Activated CD8-positive, alpha-beta T cell treated with anti-CD3 and anti-CD28 coated beads for 36 hours (primary cell): ENCODE data around the gene USP35. TPM values are rescaled to one million over a fixed set of nuclear protein-coding genes. Genes with fewer than 3 reads are reported as not detected.

Experiments used
- ATAC-seq: fragments of 200-7000 bp; cut with Tn5 transposase; one replicate; pipeline ENCODE4 v1.10.0; 2021; ENCODE audit warnings: mild to moderate bottlenecking, moderate library complexity
- CTCF ChIA-PET: fragments of 350-600 bp; sonication (Branson Sonifier 250); formaldehyde crosslinking; loops from one replicate; lab custom pipeline; 2021; ENCODE audit warnings: antibody characterized with exemption; lab: Charles Lee
- POLR2A ChIA-PET: fragments of 350-600 bp; sonication (Branson Sonifier 250); formaldehyde crosslinking; loops from one replicate; lab custom pipeline; 2021; ENCODE audit warnings: antibody characterized with exemption; lab: Charles Lee
- DNase-seq: peaks from one replicate; pipeline ENCODE4 v3.0.0-alpha.2; 2020
- H3K27ac Mint-ChIP-seq: one replicate; pipeline ENCODE4 v1.8.0; 2021; ENCODE audit warnings: mild to moderate bottlenecking, mixed read lengths
- H3K27me3 Mint-ChIP-seq: one replicate; pipeline ENCODE4 v1.8.0; 2021; ENCODE audit warnings: mixed read lengths
- H3K36me3 Mint-ChIP-seq: one replicate; pipeline ENCODE4 v1.8.0; 2021; ENCODE audit warnings: low read depth, mixed read lengths
- H3K4me1 Mint-ChIP-seq: one replicate; pipeline ENCODE4 v1.8.0; 2021; ENCODE audit warnings: low read depth, mixed read lengths
- H3K4me3 Mint-ChIP-seq: one replicate; pipeline ENCODE4 v1.8.0; 2021; ENCODE audit warnings: mild to moderate bottlenecking, moderate library complexity, mixed read lengths
- H3K9me3 Mint-ChIP-seq: one replicate; pipeline ENCODE4 v1.8.0; 2021; ENCODE audit warnings: mixed read lengths
- CTCF ChIP-seq: fragments of 200-600 bp; IDR thresholded peaks from one replicate; pipeline ENCODE4 v1.8.0; 2022; ENCODE audit warnings: antibody characterized with exemption, mild to moderate bottlenecking
- intact Hi-C: fragments of 100-400 bp; cut with micrococcal nuclease; formaldehyde crosslinking; loops from one replicate; pipeline ENCODE4 v1.10.0; 2022
- total RNA-seq, 2 experiments: library from RNA; stranded (reverse); gene quantifications; one replicate each; pipeline ENCODE4 v1.2.3, GENCODE V29; 2021

Gene USP35
- 1 to 10 TPM; 6.8 to 7.7 TPM for total RNA-seq

DNA sequence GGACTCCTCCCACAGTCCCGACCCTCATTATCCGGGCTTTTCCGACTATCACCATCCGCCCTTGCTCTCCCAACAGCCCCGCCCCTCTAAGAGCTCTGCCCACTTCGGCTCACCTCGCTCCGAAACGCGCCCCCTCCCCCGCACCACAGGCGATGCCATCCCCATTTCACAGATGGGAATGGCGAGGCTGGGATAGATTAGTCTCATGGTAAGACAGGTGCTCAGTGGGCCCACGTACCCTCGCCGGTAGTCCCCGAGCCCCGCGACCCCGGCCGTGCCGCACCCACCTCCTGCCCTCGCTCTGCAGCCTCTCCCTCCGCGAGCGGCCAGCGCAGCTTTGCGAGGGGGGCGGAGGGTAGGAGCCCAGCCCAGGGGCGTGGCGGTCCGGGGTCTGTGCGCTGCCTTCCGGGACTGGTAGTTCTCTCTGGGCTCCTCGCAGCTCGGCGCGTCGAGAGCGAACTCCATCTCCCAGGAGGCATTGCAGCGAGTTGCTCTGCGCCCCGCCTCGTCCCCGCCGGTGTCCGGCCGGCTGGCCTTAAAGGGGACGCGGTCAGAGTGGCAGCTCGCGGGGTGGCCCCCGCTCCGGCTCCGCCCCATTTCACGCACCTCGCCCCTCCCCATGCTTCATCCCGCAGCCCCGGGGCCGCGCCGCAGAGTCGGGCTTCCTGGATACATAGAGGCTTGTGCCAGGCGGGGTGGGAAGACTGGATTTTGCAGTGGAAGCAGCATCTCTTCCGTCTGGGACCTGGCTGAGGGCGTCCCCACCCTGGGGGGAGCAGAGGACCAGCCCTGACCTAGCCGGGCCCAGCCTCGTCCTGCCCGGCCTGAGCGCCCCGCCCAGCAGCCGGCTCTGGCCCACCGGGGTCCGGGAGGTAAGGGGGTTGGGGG is at the start of gene USP35, which contains the start of gene KCTD21:
Gene USP35, plus strand, starts transcription at position 634 of the 888 bp plus-strand sequence. CDS start 7,327 bp downstream, outside the sequence.
Gene KCTD21, minus strand, starts transcription at position 341 of the 888 bp plus-strand sequence. CDS start 14,072 bp downstream, outside the sequence.
- H3K4me1 Mint-ChIP-seq, result peaks cover 50% of the 10 kb centered on the region
- ChIA-PET CTCF (interaction anchor here (0.9 to 1.6 kb wide), 5 partner anchors 39 to 376 kb away, joined by 3 to 4 read pairs (median 4); partner anchors contain the start of gene ALG8), POLR2A (interaction anchor here (0.7 to 4.1 kb wide), 11 partner anchors 9 to 229 kb away, joined by 3 to 34 read pairs (median 3); partner anchors contain the start of genes GAB2 and NDUFC2)
- ATAC-seq (peak; percentile 82), DNase-seq (peak; percentile 96)
- H3K9me3 Mint-ChIP-seq, result no peaks in the 10 kb centered on the region
- H3K4me3 Mint-ChIP-seq, result peak within 1 kb of the TSS; percentile 95
- H3K27ac Mint-ChIP-seq, result peak within 1 kb of the TSS; percentile 99
- no peak for TF ChIP-seq CTCF
- intact Hi-C loops, result loop anchor here (5.0 kb wide), 1 partner anchor 51 kb away; the partner anchor contains the start of gene ALG8
- H3K36me3 Mint-ChIP-seq, result peaks cover 7% of the 10 kb centered on the region
- H3K27me3 Mint-ChIP-seq, result no peaks in the 10 kb centered on the region

DNA sequence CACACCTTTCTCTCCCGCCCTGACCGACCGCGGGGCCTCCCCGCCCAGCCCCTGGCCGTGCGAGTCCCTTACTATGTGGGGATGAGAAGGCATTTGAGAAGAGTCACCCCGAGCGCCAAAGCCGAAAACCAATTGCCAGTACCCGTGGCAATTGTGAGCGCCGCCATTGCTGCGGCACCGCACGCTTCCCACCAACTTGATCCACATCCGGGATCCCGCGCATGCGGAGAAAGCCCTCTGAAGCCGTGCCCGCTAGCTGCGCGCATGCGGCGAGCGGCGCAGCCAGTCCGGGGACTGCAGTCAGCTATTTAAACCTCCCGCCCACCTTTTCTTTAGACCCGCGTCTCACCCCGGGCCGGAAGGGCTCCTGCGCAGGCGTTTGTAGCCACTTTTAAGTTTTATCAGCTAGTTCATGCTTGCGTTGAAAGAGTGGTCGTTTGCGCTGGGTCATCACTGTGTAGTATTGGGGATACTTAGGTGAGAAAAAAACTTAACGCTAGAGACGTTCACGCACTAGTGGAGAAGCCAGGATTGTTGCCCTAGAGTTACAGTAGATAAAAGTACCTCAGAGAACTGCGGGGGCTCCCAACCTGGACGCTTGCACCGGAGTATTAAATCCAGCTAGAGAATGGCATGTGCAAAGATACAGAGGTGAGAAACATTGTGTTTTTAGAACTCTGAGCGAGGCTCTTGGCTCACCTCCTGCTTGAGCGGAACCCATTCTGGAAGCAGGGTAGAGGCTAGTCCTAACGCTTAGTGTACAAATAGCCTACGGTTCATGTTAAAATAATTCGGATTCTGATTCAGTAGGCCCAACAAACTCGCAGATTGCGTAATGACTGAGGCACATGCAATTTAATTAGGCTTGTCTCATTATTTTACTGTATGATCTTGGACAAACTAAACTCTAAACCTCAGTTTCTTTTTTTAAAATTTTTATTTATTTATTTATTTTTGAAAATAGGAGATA is 49.0 kb upstream of the USP35 start, which contains the start of gene ALG8:
Gene ALG8, minus strand, starts transcription at position 205 of the 970 bp plus-strand sequence. Its CDS starts 38 bp downstream, at position 167.
- Mint-ChIP-seq H3K27me3 (no peaks in the 10 kb centered on the region), H3K36me3 (peaks cover 40% of the 10 kb centered on the region)
- ATAC-seq, result peak; percentile 96

GRCh38 chr11:78140392-78141077 is 48.2 kb upstream of the USP35 start:
- DNase-seq (peak; percentile 22), ATAC-seq (no peak)
- Mint-ChIP-seq H3K9me3 (no peaks in the 10 kb centered on the region), H3K27ac (peak overlapping the region; percentile 56), H3K4me3 (peak overlapping the region; percentile 96), H3K4me1 (peaks cover 36% of the 10 kb centered on the region), H3K36me3 (peaks cover 33% of the 10 kb centered on the region), H3K27me3 (no peaks in the 10 kb centered on the region)
- intact Hi-C loops, result no loop called here
- POLR2A ChIA-PET, result interaction anchor here (0.7 to 1.7 kb wide), 6 partner anchors 8 to 354 kb away, joined by 3 to 7 read pairs (median 4); no protein-coding TSS in a partner anchor
- CTCF ChIA-PET, result interaction anchor here (0.8 to 2.4 kb wide), 4 partner anchors 49 to 424 kb away, joined by 3 to 14 read pairs (median 4); partner anchors contain the start of gene GAB2
- no peak for TF ChIP-seq CTCF

More for the DNA sequence above, 49.0 kb upstream of the USP35 start, which contains the start of gene ALG8:
- TF ChIP-seq CTCF, result no peak
- peaks cover 37% of the 10 kb centered on the region for H3K4me1 Mint-ChIP-seq
- H3K9me3 Mint-ChIP-seq, result no peaks in the 10 kb centered on the region
- peak; percentile 97 for DNase-seq
- ChIA-PET CTCF (interaction anchor here (0.8 to 2.4 kb wide), 9 partner anchors 49 to 429 kb away, joined by 3 to 14 read pairs (median 5); partner anchors contain the start of genes GAB2, INTS4, KCTD21 and USP35), POLR2A (interaction anchor here (0.7 to 1.7 kb wide), 16 partner anchors 9 to 435 kb away, joined by 3 to 15 read pairs (median 4); partner anchors contain the start of genes KCTD21, NARS2 and NDUFC2)
- intact Hi-C loops, result loop anchor here (5.0 kb wide), 1 partner anchor 48 kb away; the partner anchor contains the start of genes KCTD21 and USP35
- H3K4me3 Mint-ChIP-seq, result peak within 1 kb of the TSS; percentile 96
- peak within 1 kb of the TSS; percentile 92 for H3K27ac Mint-ChIP-seq

DNA sequence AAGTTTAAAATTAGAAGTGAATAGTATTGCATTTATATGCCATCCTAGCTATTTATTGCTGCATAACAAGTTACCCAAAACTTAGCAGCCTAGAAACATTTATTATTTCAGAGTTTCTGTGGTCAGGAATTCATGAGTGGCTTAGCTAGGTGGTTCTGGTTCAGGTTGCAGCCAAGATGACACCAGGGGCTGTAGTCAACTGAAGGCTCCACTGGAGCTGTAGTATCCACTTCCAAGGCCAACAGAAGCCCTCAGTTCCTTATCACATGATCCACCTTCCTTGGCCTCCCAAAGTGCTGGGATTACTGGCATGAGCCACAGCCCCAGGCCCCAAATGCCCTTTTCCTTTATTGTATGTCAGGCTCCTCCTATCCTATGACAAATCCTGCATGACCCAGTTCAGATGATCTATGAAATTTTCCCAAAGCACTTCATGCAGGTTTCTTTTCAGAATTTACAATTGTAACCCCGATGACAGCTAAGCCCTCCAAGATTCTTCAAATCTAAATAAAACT is 43.2 kb upstream of the USP35 start:
- CTCF ChIA-PET, result interaction anchor here (0.6 kb wide), 1 partner anchor 431 kb away, joined by 3 read pairs; no protein-coding TSS in a partner anchor
- Mint-ChIP-seq H3K27ac (no peak overlapping the region), H3K27me3 (no peaks in the 10 kb centered on the region), H3K4me3 (no peak overlapping the region), H3K36me3 (peaks cover 3% of the 10 kb centered on the region), H3K4me1 (peaks cover 8% of the 10 kb centered on the region), H3K9me3 (no peaks in the 10 kb centered on the region)
- ATAC-seq, result no peak
- DNase-seq, result no peak
- TF ChIP-seq CTCF, result no peak
- POLR2A ChIA-PET, result no interaction called here
- intact Hi-C loops, result no loop called here
